GM12864 (cell line): ENCODE results near the gene ADGRL4.

Experiments used
- DNase-seq: peaks from one replicate; pipeline ENCODE4 v3.0.0-alpha.2; 2011; ENCODE audit warnings: low read depth
- H3K4me3 ChIP-seq: 2 replicates; pipeline ENCODE4 v1.5.1; 2011; ENCODE audit warnings: mild to moderate bottlenecking, low read depth, low read length, control low read depth
- CTCF ChIP-seq: IDR thresholded peaks from 2 replicates; pipeline ENCODE4 v1.5.1; 2011; ENCODE audit warnings: low read depth, mild to moderate bottlenecking, moderate library complexity, low read length, control low read depth, inconsistent platforms; ENCODE audit errors: missing control alignments

The ADGRL4 gene

DNA sequence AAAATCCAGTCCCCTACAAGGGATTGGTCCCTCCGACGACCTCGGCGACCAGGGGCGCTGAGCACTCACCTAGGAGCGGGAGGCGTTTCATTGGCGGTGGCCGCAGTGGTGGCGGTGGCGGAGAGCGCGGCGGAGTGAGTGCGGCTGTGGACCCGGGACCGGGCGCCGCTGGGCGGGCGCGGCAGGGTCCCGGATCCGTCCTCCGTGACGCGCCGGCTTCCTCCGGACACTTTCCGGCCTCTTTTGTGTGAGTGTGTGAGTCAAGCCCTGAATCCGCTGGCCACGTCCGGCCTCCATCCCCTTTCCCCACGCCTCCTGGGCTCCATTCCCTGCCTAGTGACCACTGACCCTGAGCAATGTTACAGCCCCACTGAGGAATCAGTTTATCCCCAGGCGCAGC, at the start of gene ADGRL4:
ADGRL4 (minus strand) TSS at position 167 of the 400 bp plus-strand sequence; CDS start at position 91, 76 bp downstream.
- no peak within 1 kb of the TSS for H3K4me3 ChIP-seq
- DNase-seq, result no peak
- no peak for TF ChIP-seq CTCF

DNA sequence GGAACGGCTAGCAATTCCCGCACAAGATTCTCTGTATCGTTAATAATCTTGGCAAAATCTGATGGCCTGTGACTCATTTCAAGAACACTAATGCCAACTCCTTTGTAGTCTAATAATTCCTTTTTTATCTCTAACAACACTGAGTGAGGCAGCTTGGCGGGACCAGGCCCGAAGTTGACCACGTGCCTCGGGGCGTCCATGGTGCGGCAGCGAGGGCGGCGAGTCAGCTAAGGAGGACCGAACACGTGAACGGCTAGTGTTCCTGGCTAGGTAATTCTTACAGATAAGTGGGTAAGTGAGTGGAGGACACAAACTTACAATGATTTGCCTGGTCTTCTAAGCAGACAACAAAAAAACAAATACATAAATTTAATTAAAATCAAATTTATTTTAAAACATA, 49.3 kb upstream of the ADGRL4 start:
- no peak overlapping the region for H3K4me3 ChIP-seq
- no peak for DNase-seq
- no peak for TF ChIP-seq CTCF

GRCh38 chr1:79052829-79053449, 46.4 kb upstream of the ADGRL4 start:
- no peak for DNase-seq
- no peak for TF ChIP-seq CTCF
- peak overlapping the region; percentile 45 for H3K4me3 ChIP-seq

DNA sequence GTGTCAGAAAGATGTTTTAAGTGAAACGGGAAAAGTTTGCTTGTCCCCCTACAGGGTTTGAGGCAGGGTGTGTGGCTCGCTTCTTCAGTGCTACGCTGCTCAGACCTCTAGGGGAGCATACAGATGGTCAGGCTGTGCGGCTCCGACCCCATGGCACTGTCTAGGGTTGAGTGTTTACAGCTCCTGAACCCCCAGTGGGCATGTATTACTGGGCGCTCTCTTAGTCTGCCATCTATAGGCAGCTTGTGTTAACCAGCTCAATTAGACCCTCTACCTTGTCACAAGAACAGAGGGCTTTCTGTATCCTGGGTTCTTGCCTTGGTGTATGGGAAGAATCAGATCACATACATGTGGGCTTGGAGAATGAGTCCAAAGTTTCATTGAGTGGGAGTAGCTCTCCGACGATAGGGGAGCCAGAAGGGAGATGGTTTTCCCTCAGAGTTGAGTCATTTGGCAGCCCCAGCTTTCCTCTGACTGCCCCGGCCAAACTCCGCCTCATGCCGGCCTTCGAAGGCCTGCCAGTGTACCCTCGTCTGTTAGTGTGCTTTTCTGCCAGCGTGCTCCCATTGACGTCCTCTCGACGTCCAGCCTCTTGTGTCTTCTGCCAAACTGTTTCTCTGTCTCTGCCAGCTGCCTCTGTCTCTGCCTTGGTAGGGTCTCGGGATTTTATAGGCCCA, 38.6 kb upstream of the ADGRL4 start:
- H3K4me3 ChIP-seq, result no peak overlapping the region
- DNase-seq, result no peak
- TF ChIP-seq CTCF, result no peak

DNA sequence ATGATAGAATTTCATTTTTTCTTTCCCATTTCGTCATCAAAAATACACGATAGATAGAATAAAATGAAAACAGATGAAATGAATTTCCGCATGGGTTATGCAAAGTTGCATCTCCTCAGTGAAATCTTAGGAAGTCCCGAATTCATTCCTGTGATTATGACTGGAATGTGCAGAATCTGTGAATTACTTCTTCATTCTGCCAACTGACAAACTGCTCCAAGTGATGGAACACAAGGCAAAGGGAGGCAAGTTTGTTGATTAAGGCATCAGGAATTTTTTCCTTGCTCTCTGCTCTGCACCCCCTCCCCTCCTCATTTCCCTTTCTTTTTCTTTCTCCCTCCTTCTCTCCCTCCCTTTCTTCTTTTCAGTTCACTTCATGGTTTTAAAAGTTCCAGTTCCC, 37.0 kb upstream of the ADGRL4 start:
- no peak for DNase-seq
- H3K4me3 ChIP-seq, result no peak overlapping the region
- no peak for TF ChIP-seq CTCF

GRCh38 chr1:79042539-79042938, 36.0 kb upstream of the ADGRL4 start:
- no peak for TF ChIP-seq CTCF
- H3K4me3 ChIP-seq, result no peak overlapping the region
- DNase-seq, result no peak

- TF ChIP-seq CTCF, result no peak
- H3K4me3 ChIP-seq, result no peak overlapping the region
- peak; percentile 30 for DNase-seq
These were observed 35.6 kb upstream of the ADGRL4 start for GRCh38 chr1:79042117-79042516.
